ENCODE data around the gene ANKMY1. TPM values are rescaled to one million over a fixed set of nuclear protein-coding genes. Genes with fewer than 3 reads are reported as not detected.

Gene ANKMY1
- polyA plus RNA-seq, 1 experiment: 2.9 TPM

DNA sequence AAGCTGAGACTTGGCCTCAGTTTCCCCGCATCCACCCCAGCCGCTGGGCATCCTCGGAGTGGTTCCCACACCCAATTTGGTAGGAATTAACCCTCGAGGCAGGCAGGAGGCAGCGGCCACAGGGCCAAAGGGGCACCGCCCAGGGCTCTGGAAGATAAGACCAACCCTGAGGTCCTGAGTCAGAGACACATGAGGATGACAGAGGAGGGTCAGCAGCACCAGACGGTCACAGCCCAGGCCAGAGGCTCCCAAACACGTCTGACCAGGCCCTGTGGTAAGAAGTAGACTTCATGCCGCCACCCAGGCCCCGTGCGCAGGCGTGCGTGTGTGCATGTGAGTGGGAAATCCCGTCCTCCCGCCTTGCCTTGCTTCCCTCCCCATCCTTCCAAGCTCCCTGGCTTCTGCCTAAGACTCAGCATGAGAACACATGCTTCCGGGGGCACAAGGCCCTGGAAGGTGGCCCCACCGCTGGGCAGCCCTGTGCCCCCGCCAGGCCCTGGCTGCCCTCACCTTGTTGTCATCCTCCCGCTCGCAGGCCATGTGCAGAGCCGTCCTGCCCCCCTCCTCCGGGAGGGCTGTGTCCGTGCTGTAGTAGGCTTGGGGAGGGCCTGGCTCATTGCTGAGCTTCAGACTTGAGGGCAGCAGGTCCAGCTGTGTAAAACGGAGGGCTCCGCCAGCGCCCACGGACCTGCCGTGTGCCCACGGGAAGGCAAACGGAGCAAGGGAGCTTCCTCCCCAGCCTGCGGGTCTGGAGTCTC is 46.3 kb downstream of the ANKMY1 start:
- Histone ChIP-seq H3K27ac (ENCODE audit: low read depth, low read length) (no peak overlapping the region), H3K27me3 (ENCODE audit: control insufficient read depth, insufficient read depth, low read length) (peaks cover 3% of the 10 kb centered on the region), H3K9me3 (ENCODE audit: control insufficient read depth, insufficient read depth, low read length) (no peaks in the 10 kb centered on the region), H3K4me3 (ENCODE audit: low read depth, low read length) (no peak overlapping the region)
- ChIA-PET CTCF (interaction anchor here (1.5 kb wide), 1 partner anchor 54 kb away, joined by 4 read pairs; no protein-coding TSS in a partner anchor), POLR2A (no interaction called here)
- TF ChIP-seq, protein P1, sequence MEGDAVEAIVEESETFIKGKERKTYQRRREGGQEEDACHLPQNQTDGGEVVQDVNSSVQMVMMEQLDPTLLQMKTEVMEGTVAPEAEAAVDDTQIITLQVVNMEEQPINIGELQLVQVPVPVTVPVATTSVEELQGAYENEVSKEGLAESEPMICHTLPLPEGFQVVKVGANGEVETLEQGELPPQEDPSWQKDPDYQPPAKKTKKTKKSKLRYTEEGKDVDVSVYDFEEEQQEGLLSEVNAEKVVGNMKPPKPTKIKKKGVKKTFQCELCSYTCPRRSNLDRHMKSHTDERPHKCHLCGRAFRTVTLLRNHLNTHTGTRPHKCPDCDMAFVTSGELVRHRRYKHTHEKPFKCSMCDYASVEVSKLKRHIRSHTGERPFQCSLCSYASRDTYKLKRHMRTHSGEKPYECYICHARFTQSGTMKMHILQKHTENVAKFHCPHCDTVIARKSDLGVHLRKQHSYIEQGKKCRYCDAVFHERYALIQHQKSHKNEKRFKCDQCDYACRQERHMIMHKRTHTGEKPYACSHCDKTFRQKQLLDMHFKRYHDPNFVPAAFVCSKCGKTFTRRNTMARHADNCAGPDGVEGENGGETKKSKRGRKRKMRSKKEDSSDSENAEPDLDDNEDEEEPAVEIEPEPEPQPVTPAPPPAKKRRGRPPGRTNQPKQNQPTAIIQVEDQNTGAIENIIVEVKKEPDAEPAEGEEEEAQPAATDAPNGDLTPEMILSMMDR (IDR thresholded peaks at IDR 0.05; ENCODE audit: low read depth, low read length): no peak
- no peak for DNase-seq (ENCODE audit: low read depth, low spot score)

DNA sequence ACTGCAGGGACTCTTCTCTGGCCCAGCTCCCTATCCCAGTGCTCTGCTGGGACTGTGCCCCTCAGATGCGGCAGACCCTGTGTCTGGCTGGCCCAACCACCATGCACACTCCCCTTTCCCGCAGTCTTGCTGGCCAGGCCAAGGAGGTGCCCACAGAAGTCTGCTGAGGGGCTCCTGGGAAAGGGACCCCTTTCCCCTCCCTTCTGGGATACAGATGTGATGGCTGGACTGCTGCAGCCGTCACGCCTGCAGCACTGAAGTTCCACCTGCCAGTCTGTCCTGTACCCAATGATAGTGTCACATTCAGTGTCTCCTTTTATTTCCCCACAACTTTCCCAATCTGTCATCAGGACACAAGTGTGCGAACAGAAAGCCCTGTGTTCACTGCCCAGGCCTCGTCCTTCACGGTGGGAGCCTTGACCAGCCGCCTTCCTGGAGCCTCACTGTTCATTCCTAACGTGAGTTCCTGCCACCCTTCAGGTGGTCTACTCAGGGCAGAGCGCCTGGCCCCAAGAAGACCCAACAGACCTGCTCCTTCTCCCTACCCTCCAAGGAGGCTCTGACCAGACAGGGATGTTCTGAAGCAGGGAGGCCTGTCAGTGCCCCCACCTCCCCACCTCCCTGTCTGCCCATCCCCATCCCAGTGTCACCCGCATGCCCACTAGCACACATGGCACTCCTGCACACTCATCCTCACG is 47.1 kb downstream of the ANKMY1 start:
- CTCF ChIA-PET: no interaction called here
- Histone ChIP-seq H3K27ac (ENCODE audit: low read depth, low read length) (no peak overlapping the region), H3K27me3 (ENCODE audit: control insufficient read depth, insufficient read depth, low read length) (peaks cover 3% of the 10 kb centered on the region), H3K4me3 (ENCODE audit: low read depth, low read length) (no peak overlapping the region), H3K9me3 (ENCODE audit: control insufficient read depth, insufficient read depth, low read length) (no peaks in the 10 kb centered on the region)
- TF ChIP-seq, protein P1 (IDR thresholded peaks at IDR 0.05; ENCODE audit: low read depth, low read length): no peak
- POLR2A ChIA-PET: no interaction called here
- no peak for DNase-seq (ENCODE audit: low read depth, low spot score)

GRCh38 chr2:240509667-240510512 is 47.9 kb downstream of the ANKMY1 start:
- peaks cover 3% of the 10 kb centered on the region for H3K27me3 ChIP-seq (ENCODE audit: control insufficient read depth, insufficient read depth, low read length)
- DNase-seq (ENCODE audit: low read depth, low spot score): no peak
- CTCF ChIA-PET: no interaction called here
- no peak overlapping the region for H3K27ac ChIP-seq (ENCODE audit: low read depth, low read length)
- no peak overlapping the region for H3K4me3 ChIP-seq (ENCODE audit: low read depth, low read length)
- POLR2A ChIA-PET: no interaction called here
- no peaks in the 10 kb centered on the region for H3K9me3 ChIP-seq (ENCODE audit: control insufficient read depth, insufficient read depth, low read length)
- TF ChIP-seq, protein P1 (IDR thresholded peaks at IDR 0.05; ENCODE audit: low read depth, low read length): no peak

- Histone ChIP-seq H3K4me3 (ENCODE audit: low read depth, low read length) (no peak overlapping the region), H3K27me3 (ENCODE audit: control insufficient read depth, insufficient read depth, low read length) (peaks cover 3% of the 10 kb centered on the region), H3K27ac (ENCODE audit: low read depth, low read length) (no peak overlapping the region), H3K9me3 (ENCODE audit: control insufficient read depth, insufficient read depth, low read length) (no peaks in the 10 kb centered on the region)
- TF ChIP-seq, protein P1 (IDR thresholded peaks at IDR 0.05; ENCODE audit: low read depth, low read length): no peak
- ChIA-PET CTCF (no interaction called here), POLR2A (no interaction called here)
- DNase-seq (ENCODE audit: low read depth, low spot score): no peak
Measured at GRCh38 chr2:240508832-240509545, 48.8 kb downstream of the ANKMY1 start.

Data from AG04450 (cell line).